ENCODE measurements around the gene HHAT. TPM values are rescaled to one million over a fixed set of nuclear protein-coding genes. Genes with fewer than 3 reads are reported as not detected.

HHAT gene
- total and polyA plus RNA-seq, 9 of the 15 experiments (the other 6 are each of a cell fraction or from before 2014, with no cell fraction given): 0.07 to 0.16 (median 0.13) TPM; not detected in 1

GRCh38 chr1:210663730-210664573, 335.2 kb downstream of the HHAT start:
- Histone ChIP-seq H3K36me3 (ENCODE audit: control insufficient read depth, insufficient read depth, low read length) (no peaks in the 10 kb centered on the region), H3K4me3 (no peak overlapping the region), H3K9me3 (replicated peaks; ENCODE audit: control insufficient read depth, insufficient read depth, low read depth, low read length) (no peaks in the 10 kb centered on the region), H3K4me2 (ENCODE audit: insufficient read depth, low read length) (no peak overlapping the region), H3K27ac (ENCODE audit: extremely low read depth, low read depth, low read length) (no peak overlapping the region), H3K27me3 (ENCODE audit: control insufficient read depth in 2 of 2, insufficient read depth in 2 of 2, low read length in 2 of 2) (0 out of 5 replicates have a peak, but pooled peaks cover 0 to 2% of the 10 kb centered on the region in 2 experiments), H3K9me1 (ENCODE audit: control insufficient read depth, insufficient read depth, low read length) (no peaks in the 10 kb centered on the region), H3K4me1 (replicated peaks in 1 of 2; ENCODE audit: control insufficient read depth in 2 of 2, insufficient read depth in 2 of 2, low read length in 2 of 2) (no peaks in the 10 kb centered on the region), H3K79me2 (ENCODE audit: control insufficient read depth, insufficient read depth, low read length) (no peaks in the 10 kb centered on the region), H4K20me1 (replicated peaks; ENCODE audit: control insufficient read depth, insufficient read depth, low read length) (no peaks in the 10 kb centered on the region), H2AFZ (ENCODE audit: low read depth, low read length) (no peak overlapping the region), H3K9ac (ENCODE audit: insufficient read depth in 1 of 2, low read depth in 2 of 2, low read length in 2 of 2) (no peak overlapping the region)
- 0 out of 2 replicates have a peak, but pooled peaks have one; percentile 3 for TF ChIP-seq CBFA2T3 (IDR thresholded peaks at IDR 0.05)
- TF ChIP-seq FOXJ3 (CRISPR knock-in tag; IDR thresholded peaks at IDR 0.05): no peak
- ATAC-seq (no peak), FAIRE-seq (no peak), DNase-seq (ENCODE audit: extremely low read depth in 1 of 4, low spot score in 3 of 4) (no peak)
- intact Hi-C loops (cut with micrococcal nuclease): no loop called here
- BruUV-seq (replicated peaks): no TSS peak
- ChIA-PET POLR2A (interaction anchor here (0.6 kb wide), 1 partner anchor 1249 kb away, joined by 3 read pairs; no protein-coding TSS in a partner anchor), CTCF (ENCODE audit: low intra/inter-chr PET ratio) (no interaction called here)
- WGBS (ENCODE audit: insufficient coverage, low coverage, missing lambda C conversion rate): under 1% methylated on average over 7 of the region's 7 CpGs
- in situ Hi-C loops (cut with MboI): no loop called here

GRCh38 chr1:210669951-210670350, 341.2 kb downstream of the HHAT start:
- CTCF ChIA-PET (ENCODE audit: low intra/inter-chr PET ratio): no interaction called here
- Histone ChIP-seq H3K9me1 (ENCODE audit: control insufficient read depth, insufficient read depth, low read length) (no peaks in the 10 kb centered on the region), H3K4me1 (replicated peaks in 1 of 2; ENCODE audit: control insufficient read depth in 2 of 2, insufficient read depth in 2 of 2, low read length in 2 of 2) (no peaks in the 10 kb centered on the region), H3K4me2 (ENCODE audit: insufficient read depth, low read length) (no peak overlapping the region), H3K36me3 (ENCODE audit: control insufficient read depth, insufficient read depth, low read length) (no peaks in the 10 kb centered on the region), H4K20me1 (replicated peaks; ENCODE audit: control insufficient read depth, insufficient read depth, low read length) (no peaks in the 10 kb centered on the region), H3K9me3 (replicated peaks; ENCODE audit: control insufficient read depth, insufficient read depth, low read depth, low read length) (no peaks in the 10 kb centered on the region), H3K79me2 (ENCODE audit: control insufficient read depth, insufficient read depth, low read length) (no peaks in the 10 kb centered on the region), H3K27ac (ENCODE audit: extremely low read depth, low read depth, low read length) (no peak overlapping the region), H3K27me3 (ENCODE audit: control insufficient read depth in 2 of 2, insufficient read depth in 2 of 2, low read length in 2 of 2) (0 out of 5 replicates have a peak, but pooled peaks cover 0 to 2% of the 10 kb centered on the region in 2 experiments), H3K9ac (ENCODE audit: insufficient read depth in 1 of 2, low read depth in 2 of 2, low read length in 2 of 2) (no peak overlapping the region), H3K4me3 (no peak overlapping the region), H2AFZ (ENCODE audit: low read depth, low read length) (no peak overlapping the region)
- FAIRE-seq (no peak), DNase-seq (ENCODE audit: extremely low read depth in 1 of 4, low spot score in 3 of 4) (no peak), ATAC-seq (no peak)
- TF ChIP-seq NFIC (IDR thresholded peaks at IDR 0.05): peak; percentile 44; the same call in 1 of the 2 replicates
- no peak for TF ChIP-seq CBFA2T3 (IDR thresholded peaks at IDR 0.05)
- no peak for TF ChIP-seq PTRF (tag; IDR thresholded peaks at IDR 0.05)
- POLR2A ChIA-PET: no interaction called here
- BruUV-seq (replicated peaks): no TSS peak
- in situ Hi-C loops (cut with MboI): no loop called here
- intact Hi-C loops (cut with micrococcal nuclease): no loop called here
